ENCODE measurements around the gene GLP1R.

GRCh38 chr6:39021779-39022178 is 26.8 kb upstream of the GLP1R start:
- TF ChIP-seq REST (IDR thresholded peaks at IDR 0.05) = no peak
- no peak for TF ChIP-seq SREBF2 (IDR thresholded peaks at IDR 0.05)

All from A549 (cell line).